Muscle of back (tissue), 11 donors: Measurements from ENCODE around the gene RTEL1. TPM values are rescaled to one million over a fixed set of nuclear protein-coding genes. Genes with fewer than 3 reads are reported as not detected.
A peak's percentile ranks its signal among the peaks of the same experiment; 100 is the strongest.
"Not testable (repeated sequence)": the region's sequence is repeated elsewhere in the genome, so short reads cannot be mapped to it uniquely, and the experiment has no call there.

Experiments
- DNase-seq, 3 donors: peaks; one replicate each; pipeline versions ENCODE4 v3.0.0 to v3.0.0-alpha.2; 2013
- polyA plus RNA-seq, 10 donors: library from polyadenylated mRNA; unstranded; fragments of 120-200 nt; gene quantifications; one replicate each; pipeline ENCODE4 v1.2.1, GENCODE V29; 2013; ENCODE audit not compliant: insufficient read length in 10 of 10

Gene RTEL1
- polyA plus RNA-seq, 10 donors = 6.0 to 17.7 (median 11.1) TPM

DNA sequence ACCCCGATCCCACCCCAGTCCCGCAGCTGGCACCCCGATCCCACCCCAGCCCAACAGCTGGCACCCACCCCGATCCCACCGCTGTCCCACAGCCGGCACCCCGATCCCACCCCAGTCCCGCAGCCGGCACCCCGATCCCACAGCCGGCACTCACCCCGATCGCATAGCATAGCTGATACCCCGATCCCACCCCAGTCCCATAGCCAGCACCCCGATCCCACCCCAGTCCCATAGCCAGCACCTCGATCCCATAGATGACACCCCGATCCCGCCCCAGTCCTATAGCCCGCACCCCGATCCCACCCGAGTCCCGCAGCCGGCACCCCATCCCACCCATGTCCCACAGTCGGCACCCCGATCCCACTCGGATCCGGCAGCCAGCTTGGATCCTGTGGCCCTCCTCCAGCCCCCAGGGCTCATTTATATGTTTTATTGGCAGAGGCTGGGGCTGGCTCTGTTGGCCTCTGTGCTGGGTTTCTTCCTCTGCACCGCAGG is 30.3 kb upstream of the RTEL1 start:
- DNase-seq = no peak

DNA sequence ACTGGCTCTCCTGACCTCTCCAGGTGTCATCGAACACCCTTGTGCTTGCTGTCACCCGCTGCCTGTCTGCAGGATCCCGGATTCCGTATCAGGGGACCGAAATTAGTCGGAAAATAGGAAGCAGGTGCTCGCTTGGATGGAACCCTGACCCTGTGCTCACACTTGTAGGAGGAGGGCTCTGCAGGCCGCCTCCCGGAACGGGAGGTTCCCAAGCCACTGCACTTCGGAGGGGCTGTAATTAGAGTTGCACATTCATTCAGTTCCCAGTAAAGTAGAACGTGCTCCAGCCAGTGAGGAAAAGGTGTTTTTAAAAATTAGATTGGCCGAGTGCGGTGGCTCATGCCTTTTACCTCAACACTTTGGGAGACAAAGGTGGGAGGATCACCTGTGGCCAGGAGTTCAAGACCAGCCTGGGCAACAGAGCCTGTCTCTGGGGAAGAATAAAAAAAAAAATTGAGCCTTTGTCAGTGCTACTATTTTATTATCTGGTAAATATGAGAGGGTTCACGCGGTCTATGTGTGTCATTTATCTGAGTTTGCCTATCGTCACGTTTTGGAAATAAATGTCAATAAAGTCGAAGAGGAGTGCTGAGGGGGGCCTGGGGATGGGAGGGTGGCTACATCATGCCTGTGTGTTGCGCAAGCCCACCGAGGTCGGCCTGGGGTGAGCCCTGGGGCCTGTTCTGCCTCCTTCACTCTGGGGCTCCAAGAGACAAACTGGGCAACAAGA is 29.7 kb upstream of the RTEL1 start:
- peak; percentile 47 to 81 (median 73) for DNase-seq

DNA sequence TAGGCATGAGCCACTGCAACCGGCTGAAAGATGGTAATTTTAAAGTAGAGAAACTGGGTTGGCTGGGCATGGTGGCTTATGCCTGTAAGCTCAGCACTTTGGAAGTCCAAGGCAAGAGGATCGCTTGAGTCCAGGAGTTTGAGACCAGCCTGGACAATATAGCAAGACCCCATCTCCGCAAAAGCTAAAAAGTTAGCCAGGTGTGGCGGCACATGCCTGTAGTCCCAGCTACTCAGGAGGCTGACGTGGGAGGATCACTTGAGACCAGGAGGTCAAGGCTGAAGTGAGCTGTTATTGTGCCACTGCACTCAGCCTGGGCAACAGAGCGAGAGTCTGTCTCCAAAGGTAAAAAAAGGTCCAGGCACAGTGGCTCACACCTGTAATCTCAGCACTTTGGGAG is 27.2 kb upstream of the RTEL1 start:
- DNase-seq = not testable (repeated sequence)

DNA sequence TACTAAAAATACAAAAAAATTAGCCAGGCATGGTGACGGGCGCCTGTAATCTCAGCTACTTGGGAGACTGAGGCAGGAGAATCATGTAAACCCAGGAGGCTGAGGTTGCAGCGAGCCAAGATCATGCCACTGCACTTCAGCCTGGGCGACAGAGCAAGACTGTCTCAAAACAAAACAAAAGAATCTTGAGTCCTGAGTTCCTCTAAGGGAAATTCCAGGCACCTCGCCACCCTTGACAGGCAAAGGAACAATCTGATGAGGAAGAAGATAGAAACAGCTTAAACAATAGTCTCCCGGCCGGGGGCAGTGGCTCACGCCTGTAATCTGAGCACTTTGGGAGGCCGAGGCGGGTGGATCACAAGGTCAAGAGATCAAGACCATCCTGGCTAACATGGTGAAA is 26.7 kb upstream of the RTEL1 start:
- not testable (repeated sequence) for DNase-seq

DNA sequence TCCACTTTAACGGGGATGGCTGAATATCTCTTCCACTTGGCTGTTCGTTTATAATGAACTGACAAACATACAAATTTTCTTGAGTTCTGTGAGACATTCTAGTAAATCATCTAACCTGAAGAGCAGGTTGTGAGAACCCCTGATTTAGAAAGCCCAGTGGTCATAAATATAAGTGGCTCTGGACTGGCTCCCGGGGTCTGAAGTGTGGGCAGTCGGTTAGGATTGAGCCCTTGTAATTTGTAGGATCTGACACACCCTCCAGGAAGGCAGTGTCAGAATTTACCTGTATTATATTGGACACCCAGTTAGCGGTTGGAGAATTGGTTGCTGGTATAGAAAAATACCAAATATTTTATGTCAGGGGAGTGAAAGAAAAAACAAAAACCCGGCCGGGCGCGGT is 24.4 kb upstream of the RTEL1 start:
- DNase-seq = no peak

DNA sequence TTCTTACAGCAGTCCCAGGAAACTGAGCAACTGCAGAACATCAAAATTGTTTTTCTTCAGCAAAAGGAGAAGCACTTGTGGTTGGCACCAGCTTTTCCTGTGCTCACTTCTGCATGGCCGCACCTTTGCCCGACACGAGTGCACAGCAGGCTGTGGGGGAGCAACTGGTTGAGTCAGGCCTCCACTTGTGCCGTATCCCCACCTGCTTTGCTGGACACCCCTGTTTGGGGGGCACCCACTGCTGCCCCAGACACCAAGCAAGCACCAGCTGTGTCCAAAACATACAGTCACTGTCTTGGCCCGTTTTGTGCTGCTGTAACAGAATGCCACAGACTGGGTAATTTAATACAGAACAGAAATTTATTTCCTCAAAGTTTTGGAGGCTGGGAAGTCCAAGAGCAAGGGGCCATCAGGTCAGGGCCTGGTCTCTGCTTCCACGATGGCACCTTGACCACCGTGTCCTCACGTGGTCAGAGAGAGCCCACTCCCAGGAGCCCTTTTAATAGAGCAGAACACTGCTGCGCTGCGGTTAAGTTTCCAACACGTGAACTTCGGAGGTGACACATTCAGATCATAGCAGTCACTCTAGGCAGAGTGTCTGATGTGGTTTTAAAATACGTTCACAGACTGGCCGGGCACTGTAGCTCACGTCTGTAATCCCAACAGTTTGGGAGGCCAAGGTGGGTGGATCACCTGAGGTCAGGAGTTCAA is 22.5 kb upstream of the RTEL1 start:
- no peak for DNase-seq

DNA sequence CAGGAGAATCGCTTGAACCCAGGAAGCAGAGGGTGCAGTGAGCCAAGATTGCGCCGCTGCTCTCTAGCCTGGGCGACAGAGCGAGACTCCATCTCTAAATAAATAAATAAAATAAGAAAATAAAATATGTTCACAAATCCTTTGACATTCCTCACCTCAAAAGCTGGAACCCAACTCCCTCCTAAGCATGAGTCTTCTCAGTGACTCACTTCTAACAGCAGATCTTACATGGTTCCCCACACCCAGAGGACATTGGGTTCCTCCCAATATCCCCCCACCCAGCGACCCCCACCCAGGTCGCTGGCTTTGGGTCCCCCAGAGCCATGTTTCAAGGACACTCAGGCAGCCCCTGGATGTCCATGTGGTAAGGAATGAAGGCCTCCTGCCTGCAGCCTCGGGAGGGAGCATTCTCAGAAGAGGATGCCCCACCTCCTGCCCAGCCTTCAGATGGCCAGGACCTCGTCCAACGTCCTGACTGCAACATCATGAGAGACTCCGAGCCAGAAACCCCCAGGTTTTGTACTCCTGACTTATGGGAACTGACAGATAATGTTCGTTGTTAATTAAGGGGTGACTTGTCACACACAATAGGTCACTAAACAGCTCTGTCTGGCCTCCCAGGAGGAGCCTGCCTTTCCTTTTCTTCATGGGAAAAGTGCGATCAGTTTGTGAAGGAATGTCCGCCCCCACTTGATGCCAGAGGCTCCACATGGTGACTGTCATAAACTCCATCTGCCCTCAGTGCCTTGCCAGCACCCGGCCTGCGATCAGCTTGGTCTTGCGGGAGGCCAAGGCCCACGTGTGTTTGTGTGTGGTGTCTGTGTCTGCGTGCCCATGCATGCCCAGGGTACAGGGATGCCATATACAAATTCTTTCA is 21.1 kb upstream of the RTEL1 start:
- no peak for DNase-seq

DNA sequence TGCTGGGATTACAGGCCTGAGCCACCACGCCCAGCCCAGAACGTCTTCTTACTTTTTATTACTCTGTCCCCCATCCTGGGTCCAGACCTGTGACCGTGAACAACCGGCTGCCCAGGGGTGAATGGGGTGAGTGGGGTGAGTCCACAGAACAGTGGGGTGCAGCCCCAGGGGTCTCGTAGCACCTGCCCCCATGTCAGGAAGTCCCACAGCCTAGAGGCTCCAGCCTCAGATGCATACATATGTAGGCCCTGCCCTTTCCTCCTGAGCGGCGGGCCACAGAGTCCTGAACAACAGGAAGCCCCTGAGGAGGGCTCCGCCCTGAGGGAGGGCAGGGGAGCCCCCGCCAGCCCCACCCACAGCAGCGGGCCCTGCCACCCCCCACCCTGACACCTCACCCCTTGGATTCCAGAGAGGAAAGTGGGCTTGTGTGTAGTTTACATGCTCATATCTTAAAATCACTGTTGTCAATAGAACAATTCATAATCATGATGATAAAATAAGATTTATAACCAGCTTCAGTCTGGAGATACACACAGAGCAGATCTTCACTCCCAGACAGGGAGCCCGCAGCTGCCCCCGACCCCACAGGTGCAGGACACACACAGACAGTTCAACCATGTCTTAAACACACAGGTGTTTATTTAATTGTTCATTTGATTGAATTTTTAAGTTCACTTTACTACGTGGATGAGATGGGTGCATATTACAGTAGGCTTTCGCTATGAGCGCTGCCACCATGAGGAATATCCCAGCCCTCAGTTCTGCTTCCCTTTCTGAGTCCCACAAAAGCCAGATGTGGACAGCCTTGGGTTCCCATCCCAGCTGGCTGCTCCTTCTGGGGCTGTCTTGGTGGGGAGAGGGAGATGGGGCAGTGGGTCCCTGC is 18.8 kb upstream of the RTEL1 start:
- DNase-seq = no peak

DNA sequence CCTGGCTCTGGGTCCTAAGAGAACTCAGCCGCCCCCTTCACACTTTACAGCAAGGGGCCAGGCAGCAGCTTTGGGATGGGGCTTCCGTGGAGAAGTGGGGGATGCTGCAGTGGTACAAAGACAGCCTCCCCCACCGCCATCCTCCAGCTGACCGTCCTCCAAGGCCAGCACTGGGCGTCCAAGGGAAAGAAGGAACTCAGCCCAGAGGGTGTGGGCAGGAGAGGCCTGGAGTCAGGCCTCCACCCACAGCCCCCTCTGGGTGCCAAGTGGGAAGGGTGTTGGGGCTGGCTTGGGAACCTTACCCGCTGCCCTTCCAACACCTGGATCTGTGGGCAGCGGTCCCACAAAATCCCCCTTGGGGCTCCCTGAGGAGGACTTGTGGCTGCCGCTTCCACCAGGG is 18.0 kb upstream of the RTEL1 start:
- DNase-seq = no peak

DNA sequence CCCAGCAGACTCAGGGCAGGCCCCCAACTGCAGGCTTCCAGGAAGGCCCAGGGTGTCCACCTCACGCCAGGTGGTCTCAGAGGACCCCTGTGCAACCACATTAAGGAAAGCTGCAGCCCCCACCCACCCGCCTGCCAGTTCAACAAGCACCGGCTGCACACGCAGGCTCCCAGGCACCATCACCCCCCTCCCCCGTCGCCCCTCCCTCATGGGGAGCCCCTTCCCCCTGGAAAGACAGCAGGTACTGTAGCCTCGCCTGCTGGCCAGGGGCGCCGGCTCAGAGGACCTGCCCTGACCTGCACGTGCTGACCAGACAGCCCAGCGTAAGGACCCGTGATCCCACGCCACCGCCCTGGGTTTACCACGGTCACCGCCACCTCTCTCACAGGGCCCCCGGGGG is 17.4 kb upstream of the RTEL1 start:
- not testable (repeated sequence) for DNase-seq

DNA sequence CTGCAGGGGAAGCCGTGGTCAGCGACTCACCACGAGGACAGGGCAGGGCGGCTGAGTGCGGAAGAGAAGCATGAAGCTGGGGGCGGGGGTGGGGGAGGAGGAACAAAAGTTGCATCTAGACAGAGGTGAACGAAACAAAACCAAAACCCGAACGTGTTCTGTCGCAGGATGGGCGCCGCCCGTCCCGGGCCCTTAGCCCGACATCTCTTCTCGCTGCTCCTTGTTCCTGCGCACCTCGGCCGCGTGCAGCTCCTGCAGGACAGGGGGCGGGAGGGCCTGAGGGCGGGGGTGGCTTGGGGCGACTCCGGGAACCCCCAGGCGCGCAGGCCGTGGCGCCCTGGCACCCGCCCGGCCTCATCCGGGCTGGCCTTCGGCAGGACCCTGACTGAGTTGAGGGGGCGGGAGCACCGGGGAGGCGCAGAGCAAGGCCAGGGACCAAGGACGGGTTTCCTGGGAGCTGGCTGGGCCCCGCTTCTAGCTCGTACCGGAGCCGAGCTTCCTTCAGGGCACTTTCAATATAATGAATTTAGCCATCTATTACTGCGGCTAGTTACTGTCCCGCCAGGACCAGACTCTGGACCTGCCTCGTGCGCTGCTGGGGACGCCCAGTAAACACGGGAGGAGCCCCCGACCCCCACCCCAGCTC is 16.8 kb upstream of the RTEL1 start:
- DNase-seq = peak in 1 of 3 donors; percentile 66

DNA sequence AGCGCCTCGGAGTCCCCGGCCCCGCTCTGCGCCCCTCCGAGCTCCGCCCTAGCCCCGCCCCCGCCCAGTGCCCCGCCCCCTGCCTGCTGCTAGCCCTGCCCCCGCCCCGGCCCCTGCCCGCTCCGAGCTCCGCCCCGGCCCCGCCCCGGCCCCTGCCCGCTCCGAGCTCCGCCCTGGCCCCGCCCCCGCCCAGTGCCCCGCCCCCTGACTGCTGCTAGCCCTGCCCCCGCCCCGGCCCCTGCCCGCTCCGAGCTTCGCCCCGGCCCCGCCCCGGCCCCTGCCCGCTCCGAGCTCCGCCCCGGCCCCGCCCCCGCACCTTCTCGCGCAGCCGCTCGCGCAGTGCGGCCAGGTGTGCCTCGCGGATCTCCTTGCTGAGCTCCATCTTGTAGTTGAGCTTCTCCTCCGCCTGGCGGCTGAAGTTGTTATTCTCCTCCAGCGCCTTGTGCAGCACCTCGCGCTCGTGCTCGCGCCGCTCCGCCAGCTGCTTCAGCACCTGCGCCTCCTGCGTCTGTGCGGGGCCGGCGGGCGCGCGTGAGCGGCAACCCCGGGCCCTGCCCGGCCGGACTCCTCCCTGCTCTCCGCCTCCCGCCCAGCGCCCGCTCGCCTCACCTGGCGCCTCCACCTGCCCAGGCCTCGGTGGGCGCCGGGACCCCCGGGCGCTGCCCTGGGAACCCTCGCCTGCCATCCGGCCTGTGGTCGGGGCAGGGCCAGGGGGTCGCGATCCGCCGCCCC is 16.2 kb upstream of the RTEL1 start:
- peak; percentile 67 to 83 (median 75) for DNase-seq

DNA sequence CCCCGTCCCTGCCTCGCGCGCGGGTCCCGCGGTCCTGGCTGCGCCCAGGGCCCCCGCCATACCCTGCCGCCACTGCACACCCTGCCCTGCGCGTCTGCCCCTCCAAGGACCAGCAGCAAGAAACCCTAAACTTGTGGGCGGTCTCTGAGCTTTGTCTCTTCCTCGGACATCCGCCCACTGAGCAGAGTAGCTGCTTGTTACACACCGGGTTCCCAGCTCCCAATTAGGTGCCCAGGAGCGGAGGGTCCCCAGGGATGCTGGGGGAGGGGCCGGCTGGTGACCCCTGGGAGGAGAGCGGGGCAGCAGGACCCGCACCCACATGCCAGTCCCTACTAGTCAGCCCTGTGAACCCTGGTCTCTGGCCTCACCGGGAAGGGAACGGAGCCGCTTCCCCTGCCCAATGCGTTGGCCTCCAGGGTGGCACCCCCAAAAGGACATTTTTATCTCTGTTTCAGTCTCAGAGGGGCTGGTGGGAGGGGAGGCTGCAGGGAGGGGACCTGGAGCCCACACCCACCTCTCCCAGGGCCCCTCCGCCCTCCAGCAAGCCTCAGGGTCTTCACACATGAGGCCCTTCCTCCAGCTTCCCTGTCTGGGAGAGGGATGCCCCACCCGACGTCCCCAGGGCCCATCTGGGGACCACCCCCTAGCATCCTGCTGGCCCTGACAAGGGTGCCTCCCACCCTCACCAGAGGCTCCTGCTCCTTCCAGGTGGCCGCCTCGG is 15.4 kb upstream of the RTEL1 start:
- DNase-seq = no peak

DNA sequence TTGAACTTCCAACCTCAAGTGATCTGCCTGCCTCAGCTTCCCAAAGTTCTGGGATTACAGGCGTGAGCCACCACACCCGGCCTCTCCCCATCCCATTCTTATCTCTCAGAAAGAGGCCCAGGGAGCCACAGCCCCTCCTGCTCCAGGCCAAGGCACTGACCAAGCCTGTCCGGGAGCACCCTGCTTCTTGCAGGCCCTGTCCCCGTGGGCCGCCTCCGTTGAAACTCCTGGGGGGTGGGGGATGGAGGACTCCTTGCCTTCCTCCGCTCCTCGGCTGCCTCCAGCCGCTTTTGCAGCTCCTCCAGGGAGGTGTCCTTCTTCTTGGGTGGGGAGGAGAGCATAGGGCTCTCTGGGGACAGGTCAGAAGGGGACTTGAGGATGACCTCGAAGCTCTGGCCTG is 14.6 kb upstream of the RTEL1 start:
- DNase-seq = no peak

DNA sequence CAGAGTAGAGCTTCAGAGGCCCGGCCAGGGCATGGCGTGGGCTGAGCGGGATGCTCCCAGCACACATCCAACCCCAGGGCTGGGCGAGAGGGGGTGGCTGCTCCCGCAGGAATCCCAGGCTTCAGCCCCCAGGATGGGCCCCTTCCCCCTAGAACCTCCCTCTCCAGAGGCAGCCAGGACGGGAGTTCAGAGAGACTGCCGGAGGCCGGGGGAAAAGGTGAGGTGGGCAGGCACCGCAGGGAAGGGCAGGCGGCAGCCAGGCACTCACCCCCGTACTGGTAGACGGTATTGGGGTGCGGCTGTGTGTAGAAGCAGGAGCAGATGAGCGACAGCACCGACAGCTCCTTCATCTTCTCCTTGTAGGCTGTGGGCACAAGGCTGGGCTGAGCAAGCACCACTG is 14.2 kb upstream of the RTEL1 start:
- no peak for DNase-seq

DNA sequence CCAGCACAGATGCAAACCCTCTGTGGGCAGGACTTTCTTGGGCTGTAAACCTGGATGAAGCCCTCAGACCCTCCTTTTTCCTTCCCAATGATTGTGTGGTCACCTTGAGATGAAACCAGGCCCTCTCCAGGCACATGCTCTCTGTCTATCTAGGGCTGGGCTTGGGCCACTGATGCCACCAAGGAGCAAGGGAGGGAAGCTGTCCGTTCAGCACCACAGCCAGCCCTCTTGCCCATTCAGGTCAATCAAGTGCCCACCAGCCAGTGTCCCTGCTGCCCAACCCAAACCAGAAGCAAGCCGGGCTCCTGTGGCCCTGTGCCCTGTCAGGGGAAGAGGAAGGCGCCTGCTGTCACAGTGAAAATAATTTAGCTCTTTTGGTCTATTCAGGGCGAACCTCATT is 12.9 kb upstream of the RTEL1 start:
- DNase-seq = no peak

DNA sequence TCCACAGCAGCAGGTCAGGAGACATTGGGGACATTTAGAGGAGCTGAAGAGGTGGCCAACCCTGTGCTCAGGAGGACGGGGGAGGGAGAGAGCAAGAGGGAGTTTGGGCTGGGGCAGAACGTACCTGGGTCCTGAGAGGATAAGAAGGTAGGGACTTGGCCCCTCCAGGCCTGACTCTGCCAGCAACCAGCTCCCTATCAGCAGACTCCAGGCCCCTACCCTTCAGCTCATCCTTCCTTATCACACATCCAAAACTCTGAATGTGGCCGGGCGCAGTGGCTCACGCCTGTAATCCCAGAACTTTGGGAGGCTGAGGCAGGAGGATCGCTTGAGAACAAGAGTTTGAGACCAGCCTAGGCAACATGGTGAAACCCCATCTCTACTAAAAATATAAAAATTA is 9.9 kb upstream of the RTEL1 start:
- DNase-seq = no peak

DNA sequence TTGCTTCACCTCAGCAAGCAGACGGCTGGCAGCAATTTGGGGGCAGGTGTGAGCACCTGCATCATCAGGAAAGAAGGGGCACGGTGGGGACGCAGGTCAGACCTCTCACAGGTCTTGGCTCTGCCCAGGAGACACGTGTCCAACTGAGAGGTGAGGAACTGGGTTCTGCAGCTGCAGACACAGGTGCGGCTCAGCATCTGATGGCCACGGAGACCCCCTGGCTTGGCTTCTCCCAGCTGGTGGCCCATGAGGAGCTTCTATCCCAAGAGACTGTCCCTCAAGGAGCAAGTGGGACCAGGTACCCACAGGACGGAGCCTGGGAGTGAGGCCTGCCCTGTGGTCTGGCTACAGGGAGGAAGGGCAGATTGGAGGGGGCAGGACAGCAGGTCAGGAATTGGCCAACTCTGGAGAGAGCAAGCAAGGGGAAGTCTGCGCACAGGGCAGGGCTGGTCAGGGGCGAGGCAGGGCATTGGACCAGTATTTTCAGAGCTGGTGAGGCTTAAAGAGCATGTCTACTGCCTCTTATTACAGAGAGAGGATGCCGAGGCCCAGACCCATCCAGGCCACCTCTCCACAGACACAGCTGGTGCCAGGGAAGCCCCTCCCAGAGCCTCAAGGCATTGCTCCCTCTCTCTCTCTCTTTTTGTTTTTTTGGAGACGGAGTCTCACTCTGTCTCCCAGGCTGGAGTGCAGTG is 9.1 kb upstream of the RTEL1 start:
- no peak for DNase-seq

DNA sequence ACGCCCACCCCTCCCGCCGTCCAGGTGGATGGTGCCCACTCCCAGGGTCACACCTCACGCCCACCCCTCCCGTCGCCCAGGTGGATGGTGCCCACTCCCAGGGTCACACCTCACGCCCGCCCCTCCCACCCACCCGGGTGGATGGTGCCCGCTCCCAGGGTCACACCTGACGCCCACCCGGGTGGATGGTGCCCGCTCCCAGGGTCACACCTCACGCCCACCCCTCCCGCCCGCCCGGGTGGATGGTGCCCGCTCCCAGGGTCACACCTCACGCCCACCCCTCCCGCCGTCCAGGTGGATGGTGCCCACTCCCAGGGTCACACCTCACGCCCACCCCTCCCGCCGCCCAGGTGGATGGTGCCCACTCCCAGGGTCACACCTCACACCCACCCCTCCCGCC is 7.6 kb upstream of the RTEL1 start:
- DNase-seq = not testable (repeated sequence)
